PC-3 (cell line): ENCODE data around the gene PUDP. TPM values are rescaled to one million over a fixed set of nuclear protein-coding genes. Genes with fewer than 3 reads are reported as not detected.

Source experiments
- ATAC-seq: fragments of 200-7000 bp; cut with Tn5 transposase; 2 replicates; pipeline ENCODE4 v1.9.1; 2020; ENCODE audit warnings: mild to moderate bottlenecking, moderate library complexity
- BruUV-seq: library from RNA; stranded (reverse); fragments of 400-500 nt; replicated peaks from 2 replicates; lab custom pipeline; 2021; lab: Mats Ljungman, UMichigan
- CTCF ChIA-PET: fragments of 300-600 bp; sonication (Branson Sonifier 250); formaldehyde crosslinking; loops from one replicate; lab custom pipeline; 2022; ENCODE audit warnings: antibody characterized with exemption; lab: Charles Lee
- POLR2A ChIA-PET: fragments of 300-600 bp; sonication (Branson Sonifier 250); formaldehyde crosslinking; loops from one replicate; lab custom pipeline; 2022; ENCODE audit warnings: antibody characterized with exemption; ENCODE audit not compliant: unreplicated experiment; lab: Charles Lee
- DNase-seq: peaks from one replicate; pipeline ENCODE4 v3.0.0-alpha.2; 2015
- H2AFZ ChIP-seq: fragments of 300-600 bp; sonication (generic); 2 replicates; pipeline ENCODE4 v1.6.0; 2016; ENCODE audit warnings: antibody characterized with exemption, low read length
- H3F3A ChIP-seq: fragments of 300-600 bp; sonication (generic); one replicate; pipeline ENCODE4 v1.6.0; 2017; ENCODE audit warnings: antibody characterized with exemption, low read length, control low read depth, mild to moderate bottlenecking; ENCODE audit not compliant: unreplicated experiment
- H3K27ac ChIP-seq: fragments of 300-600 bp; sonication (generic); 2 replicates; pipeline ENCODE4 v1.5.1; 2016; ENCODE audit warnings: mild to moderate bottlenecking, low read length
- H3K27me3 ChIP-seq: fragments of 300-600 bp; sonication (generic); 2 replicates; pipeline ENCODE4 v1.6.1; 2016; ENCODE audit warnings: low read length, mixed read lengths
- H3K36me3 ChIP-seq: fragments of 300-600 bp; sonication (generic); 2 replicates; pipeline ENCODE4 v1.6.1; 2016; ENCODE audit warnings: low read depth, mixed run types, low read length, mixed read lengths
- H3K4me1 ChIP-seq: fragments of 300-600 bp; sonication (generic); 2 replicates; pipeline ENCODE4 v1.5.1; 2016; ENCODE audit warnings: low read length; ENCODE audit not compliant: insufficient read depth
- H3K4me2 ChIP-seq: fragments of 300-600 bp; sonication (generic); 2 replicates; pipeline ENCODE4 v1.6.0; 2016; ENCODE audit warnings: low read length
- H3K4me3 ChIP-seq: fragments of 300-600 bp; sonication (generic); 2 replicates; pipeline ENCODE4 v1.5.1; 2016; ENCODE audit warnings: mild to moderate bottlenecking, low read length, mixed read lengths
- H3K79me2 ChIP-seq: fragments of 300-600 bp; sonication (generic); 2 replicates; pipeline ENCODE4 v1.6.1; 2017; ENCODE audit warnings: low read length, mixed read lengths
- H3K9ac ChIP-seq: fragments of 300-600 bp; sonication (generic); 2 replicates; pipeline ENCODE4 v1.6.0; 2016; ENCODE audit warnings: mild to moderate bottlenecking, low read length
- H3K9me2 ChIP-seq: fragments of 300-600 bp; sonication (generic); replicated peaks from 2 replicates; pipeline ENCODE4 v1.6.1; 2016; ENCODE audit warnings: mixed run types, low read length, mixed read lengths
- H3K9me3 ChIP-seq: fragments of 300-600 bp; sonication (generic); 2 replicates; pipeline ENCODE4 v1.6.1; 2016; ENCODE audit warnings: low read length, mixed read lengths
- H4K20me1 ChIP-seq: fragments of 300-600 bp; sonication (generic); 2 replicates; pipeline ENCODE4 v1.6.1; 2016; ENCODE audit warnings: low read length, mixed read lengths
- CTCF ChIP-seq: fragments of 300-600 bp; sonication (generic); conservative IDR thresholded peaks from 2 replicates; pipeline ENCODE4 v1.5.1; 2017; ENCODE audit warnings: antibody characterized with exemption, low read depth, mild to moderate bottlenecking, low read length
- EZH2 ChIP-seq: fragments of 300-600 bp; sonication (generic); IDR thresholded peaks from one replicate; pipeline ENCODE4 v1.6.1; 2017; ENCODE audit warnings: antibody characterized with exemption, mild to moderate bottlenecking, low read length; ENCODE audit not compliant: unreplicated experiment
- EZH2phosphoT487 ChIP-seq: fragments of 300-600 bp; sonication (generic); IDR thresholded peaks from 2 replicates; pipeline ENCODE4 v1.6.1; 2018; ENCODE audit warnings: mild to moderate bottlenecking, antibody characterized with exemption, low read length, borderline replicate concordance
- intact Hi-C: fragments of 100-400 bp; cut with micrococcal nuclease; formaldehyde crosslinking; loops from 2 replicates; pipeline ENCODE4 v1.9.0; 2023
- total RNA-seq: library from RNA; depleted of rRNA; stranded (reverse); fragments of >200 nt; gene quantifications from 2 replicates; pipeline ENCODE4 v1.2.3, GENCODE V29; 2014

PUDP gene
- total RNA-seq, 1 experiment from 2014 or later, result 7.6 TPM

DNA sequence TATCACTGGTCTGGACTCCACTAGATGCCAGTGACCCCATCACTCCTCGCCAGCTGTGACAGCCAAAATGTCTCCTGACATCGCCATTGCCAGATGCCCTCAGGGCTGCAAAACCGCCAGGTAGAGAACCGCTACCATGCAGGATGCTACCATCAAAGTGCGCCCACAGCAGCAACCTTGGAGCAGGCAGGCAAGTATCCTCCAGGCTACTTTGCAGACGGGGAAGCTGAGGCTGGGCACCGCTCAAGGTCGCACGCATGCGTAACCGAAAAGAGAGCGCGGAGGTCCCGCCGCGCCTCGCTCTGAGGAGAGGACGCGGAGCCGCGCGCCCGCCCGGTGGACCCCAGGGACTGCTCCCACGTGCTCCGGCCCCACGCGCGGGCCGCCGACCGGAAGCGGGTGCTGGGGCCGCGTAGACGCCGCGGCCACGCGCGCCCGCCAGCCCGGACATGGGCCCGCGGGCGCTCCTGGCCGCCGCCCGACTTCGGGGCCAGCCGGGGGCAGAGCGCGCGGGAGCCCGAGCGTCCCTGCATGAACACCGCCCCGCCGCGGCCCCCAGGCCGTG lies 458 bp downstream of the PUDP start, which contains the start of gene STS:
TSS of gene STS (plus strand) at position 300 of the 565 bp plus-strand sequence. CDS start 105,488 bp downstream, outside the sequence.
- peaks cover 48% of the 10 kb centered on the region for H3K79me2 ChIP-seq
- H4K20me1 ChIP-seq, result no peaks in the 10 kb centered on the region
- H3K4me1 ChIP-seq, result peaks cover 36% of the 10 kb centered on the region
- peak; percentile 21 for ATAC-seq
- peak within 1 kb of the TSS; percentile 99 for H3K4me2 ChIP-seq
- peak within 1 kb of the TSS; percentile 98 for H2AFZ ChIP-seq
- H3K9me2 ChIP-seq, result no peaks in the 10 kb centered on the region
- no peaks in the 10 kb centered on the region for H3K36me3 ChIP-seq
- intact Hi-C loops, result loop anchor here (5.0 kb wide), 1 partner anchor 225 kb away; no protein-coding TSS in a partner anchor
- DNase-seq, result no peak
- BruUV-seq, result no TSS peak
- H3K9ac ChIP-seq, result peak within 1 kb of the TSS; percentile 93
- peak within 1 kb of the TSS; percentile 96 for H3K4me3 ChIP-seq
- ChIA-PET POLR2A (no interaction called here), CTCF (no interaction called here)
- peak within 1 kb of the TSS; percentile 68 for H3K27ac ChIP-seq
- no peak for TF ChIP-seq EZH2
- no peak for TF ChIP-seq CTCF
- no peak for TF ChIP-seq EZH2phosphoT487
- no peaks in the 10 kb centered on the region for H3K27me3 ChIP-seq
- no peaks in the 10 kb centered on the region for H3F3A ChIP-seq
- no peaks in the 10 kb centered on the region for H3K9me3 ChIP-seq

DNA sequence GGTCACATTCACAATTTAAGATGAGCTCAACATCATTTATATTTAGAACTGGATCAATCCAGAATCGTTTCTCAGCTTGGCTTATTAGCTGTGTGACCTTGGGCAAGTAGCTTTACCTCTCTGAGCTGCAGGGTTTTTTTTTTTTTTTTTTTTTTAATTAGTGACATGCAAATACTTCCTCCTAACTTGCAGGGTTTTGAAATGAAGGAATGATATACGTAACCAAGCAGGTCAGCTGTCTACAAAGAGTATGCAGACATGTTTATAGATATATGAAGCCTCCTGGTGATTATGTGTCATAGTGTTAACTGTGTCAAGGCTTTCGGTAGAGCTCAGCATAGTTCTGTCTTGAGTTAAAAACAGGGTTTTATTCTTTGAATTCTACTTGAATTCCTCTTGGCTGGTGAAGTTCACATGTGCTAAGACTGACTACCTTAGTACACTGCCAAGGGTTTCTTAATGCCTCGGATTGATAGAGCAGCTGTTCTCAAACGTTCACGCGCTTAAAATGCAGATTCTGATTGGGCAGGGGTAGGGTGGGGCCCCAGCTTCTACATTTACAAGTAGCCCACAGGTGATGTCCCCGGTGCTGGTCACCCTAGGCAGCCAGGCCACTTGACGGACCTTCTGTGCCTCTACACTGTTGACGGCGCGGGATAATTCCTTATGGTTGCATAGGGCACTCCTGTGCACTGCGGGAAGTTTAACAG lies 1.1 kb downstream of the PUDP start:
- Histone ChIP-seq H3K27me3 (no peaks in the 10 kb centered on the region), H2AFZ (peak overlapping the region; percentile 49), H3K9me2 (no peaks in the 10 kb centered on the region), H3K4me2 (peak overlapping the region; percentile 82), H3K27ac (peak overlapping the region; percentile 68), H3F3A (no peaks in the 10 kb centered on the region), H3K36me3 (no peaks in the 10 kb centered on the region), H3K4me3 (peak overlapping the region; percentile 96), H3K9ac (peak overlapping the region; percentile 93), H3K9me3 (no peaks in the 10 kb centered on the region), H3K4me1 (peaks cover 36% of the 10 kb centered on the region), H3K79me2 (peaks cover 54% of the 10 kb centered on the region), H4K20me1 (no peaks in the 10 kb centered on the region)
- intact Hi-C loops, result loop anchor here (5.0 kb wide), 1 partner anchor 225 kb away; no protein-coding TSS in a partner anchor
- DNase-seq, result no peak
- ATAC-seq, result no peak; the same call in 1 of the 2 replicates
- TSS peak; percentile 38 for BruUV-seq
- POLR2A ChIA-PET, result no interaction called here
- CTCF ChIA-PET, result no interaction called here
- TF ChIP-seq EZH2phosphoT487 (no peak), CTCF (no peak), EZH2 (no peak)
